ENCODE data around the gene DDX3Y. TPM values are rescaled to one million over a fixed set of nuclear protein-coding genes. Genes with fewer than 3 reads are reported as not detected.

The DDX3Y gene
- total RNA-seq = 63.7 TPM
- long read RNA-seq, full-length matches to known transcripts = 19 of 35 reads
- long read RNA-seq, partial matches to known transcripts = 8 of 35 reads
- long read RNA-seq, other reads (novel, unspliced or antisense) = 8 of 35 reads

DNA sequence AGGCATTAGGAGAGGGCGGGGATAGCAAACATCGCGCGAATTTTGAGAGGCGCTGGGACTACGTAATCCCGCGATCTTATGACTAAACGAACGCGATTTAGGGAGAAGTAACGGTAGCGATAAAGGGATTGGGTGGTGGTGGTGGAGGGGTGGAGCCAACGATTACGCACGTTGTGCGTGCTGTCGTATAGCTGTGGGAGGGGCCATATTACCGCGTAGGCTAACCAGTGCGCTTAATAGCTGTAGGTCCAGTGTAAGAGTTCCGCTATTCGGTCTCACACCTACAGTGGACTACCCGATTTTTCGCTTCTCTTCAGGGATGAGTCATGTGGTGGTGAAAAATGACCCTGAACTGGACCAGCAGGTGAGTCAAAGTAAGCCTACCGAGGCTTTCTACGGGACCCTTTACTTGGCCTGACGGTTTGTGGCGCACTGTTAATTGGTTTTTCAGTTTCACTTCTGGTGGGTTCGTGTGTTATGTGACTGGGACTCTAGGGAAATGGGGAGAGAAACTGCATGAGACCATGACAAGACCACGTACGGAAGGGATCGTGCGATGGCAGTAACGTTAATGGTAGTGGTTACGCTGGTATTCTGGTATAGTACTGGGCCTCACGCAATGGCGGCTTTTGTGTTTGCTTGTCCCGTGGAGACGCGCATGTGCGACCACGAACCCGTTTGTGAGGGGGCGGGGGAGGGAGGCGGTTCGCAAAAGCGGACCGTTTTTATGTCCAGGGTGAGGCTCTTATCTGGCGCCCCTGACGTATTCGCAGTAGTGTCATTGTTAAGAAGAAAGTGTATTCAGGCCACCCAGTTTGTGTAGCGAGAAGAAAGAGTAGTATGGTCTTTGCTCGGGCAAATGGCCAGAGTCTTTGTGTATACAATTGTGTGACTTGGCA lies at the start of gene DDX3Y:
Gene DDX3Y, plus strand, starts transcription at position 251 of the 899 bp plus-strand sequence. Its CDS starts 69 bp downstream, at position 320.
- Histone ChIP-seq H3K36me3 (peaks cover under 1% of the 10 kb centered on the region), H3K4me1 (peaks cover 12% of the 10 kb centered on the region), H3K27me3 (ENCODE audit: low read depth) (no peaks in the 10 kb centered on the region), H3K27ac (peak within 1 kb of the TSS; percentile 96), H3K9me3 (no peaks in the 10 kb centered on the region), H3K4me3 (peak within 1 kb of the TSS; percentile 68)
- ATAC-seq = peak in 1 of 2 donors; percentile 100
- TF ChIP-seq, protein P1, sequence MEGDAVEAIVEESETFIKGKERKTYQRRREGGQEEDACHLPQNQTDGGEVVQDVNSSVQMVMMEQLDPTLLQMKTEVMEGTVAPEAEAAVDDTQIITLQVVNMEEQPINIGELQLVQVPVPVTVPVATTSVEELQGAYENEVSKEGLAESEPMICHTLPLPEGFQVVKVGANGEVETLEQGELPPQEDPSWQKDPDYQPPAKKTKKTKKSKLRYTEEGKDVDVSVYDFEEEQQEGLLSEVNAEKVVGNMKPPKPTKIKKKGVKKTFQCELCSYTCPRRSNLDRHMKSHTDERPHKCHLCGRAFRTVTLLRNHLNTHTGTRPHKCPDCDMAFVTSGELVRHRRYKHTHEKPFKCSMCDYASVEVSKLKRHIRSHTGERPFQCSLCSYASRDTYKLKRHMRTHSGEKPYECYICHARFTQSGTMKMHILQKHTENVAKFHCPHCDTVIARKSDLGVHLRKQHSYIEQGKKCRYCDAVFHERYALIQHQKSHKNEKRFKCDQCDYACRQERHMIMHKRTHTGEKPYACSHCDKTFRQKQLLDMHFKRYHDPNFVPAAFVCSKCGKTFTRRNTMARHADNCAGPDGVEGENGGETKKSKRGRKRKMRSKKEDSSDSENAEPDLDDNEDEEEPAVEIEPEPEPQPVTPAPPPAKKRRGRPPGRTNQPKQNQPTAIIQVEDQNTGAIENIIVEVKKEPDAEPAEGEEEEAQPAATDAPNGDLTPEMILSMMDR (IDR thresholded peaks at IDR 0.05) = no peak
- intact Hi-C loops (cut with DNase I) = no loop called here
- peak; percentile 88 for DNase-seq

DNA sequence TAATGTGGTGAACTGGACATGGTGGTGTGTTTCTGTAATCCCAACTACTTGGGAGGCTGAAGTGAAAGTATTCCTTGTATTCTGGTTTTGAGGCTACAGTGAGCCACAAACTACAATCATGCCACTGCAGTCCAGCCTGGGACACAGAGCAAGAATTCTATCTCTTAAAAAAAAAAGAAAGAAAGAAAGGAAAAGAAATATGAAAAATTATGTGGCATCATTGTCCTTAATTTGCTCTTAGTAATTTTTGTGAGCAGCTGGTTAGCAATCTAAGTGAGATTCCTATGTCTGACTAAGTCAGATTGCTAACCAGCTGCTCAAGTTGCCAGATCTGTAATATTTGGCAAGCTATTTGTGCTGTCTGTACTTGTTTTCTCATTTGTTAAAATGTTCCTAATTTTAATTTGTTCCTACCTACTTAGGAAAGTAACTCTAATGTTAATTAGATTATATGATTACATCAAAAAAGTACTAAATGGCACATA lies 48.8 kb upstream of the DDX3Y start:
- H3K27ac ChIP-seq = no peak overlapping the region
- H3K36me3 ChIP-seq = peaks cover 44% of the 10 kb centered on the region
- H3K4me3 ChIP-seq = no peak overlapping the region
- H3K4me1 ChIP-seq = no peaks in the 10 kb centered on the region
- intact Hi-C loops (cut with DNase I) = no loop called here
- no peaks in the 10 kb centered on the region for H3K27me3 ChIP-seq (ENCODE audit: low read depth)
- H3K9me3 ChIP-seq = no peaks in the 10 kb centered on the region
- DNase-seq = no peak
- TF ChIP-seq, protein P1 (IDR thresholded peaks at IDR 0.05) = no peak
- no peak for ATAC-seq

DNA sequence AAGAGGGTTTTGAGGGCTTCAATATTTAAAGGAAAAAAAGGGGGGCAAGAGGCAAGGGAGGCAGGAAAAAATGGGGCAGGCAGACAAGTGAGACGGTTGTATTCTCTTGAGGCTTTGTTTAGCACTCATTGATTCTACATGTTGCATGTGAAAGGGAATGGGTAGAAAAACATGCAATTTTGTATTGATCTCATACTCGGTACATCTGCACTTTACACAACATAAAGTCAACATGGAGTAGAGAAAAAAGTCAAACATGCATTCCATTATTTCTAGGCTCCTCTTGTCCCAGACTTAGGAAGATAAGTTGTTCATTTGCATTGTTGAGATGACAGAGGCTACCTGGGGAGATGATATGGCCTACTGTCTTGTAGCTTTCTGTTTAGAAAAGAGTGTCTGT lies 36.7 kb upstream of the DDX3Y start:
- ATAC-seq (no peak), DNase-seq (no peak)
- Histone ChIP-seq H3K4me1 (no peaks in the 10 kb centered on the region), H3K36me3 (no peaks in the 10 kb centered on the region), H3K9me3 (no peaks in the 10 kb centered on the region), H3K27ac (no peak overlapping the region), H3K4me3 (no peak overlapping the region), H3K27me3 (ENCODE audit: low read depth) (no peaks in the 10 kb centered on the region)
- TF ChIP-seq, protein P1 (IDR thresholded peaks at IDR 0.05) = no peak
- intact Hi-C loops (cut with DNase I) = no loop called here

DNA sequence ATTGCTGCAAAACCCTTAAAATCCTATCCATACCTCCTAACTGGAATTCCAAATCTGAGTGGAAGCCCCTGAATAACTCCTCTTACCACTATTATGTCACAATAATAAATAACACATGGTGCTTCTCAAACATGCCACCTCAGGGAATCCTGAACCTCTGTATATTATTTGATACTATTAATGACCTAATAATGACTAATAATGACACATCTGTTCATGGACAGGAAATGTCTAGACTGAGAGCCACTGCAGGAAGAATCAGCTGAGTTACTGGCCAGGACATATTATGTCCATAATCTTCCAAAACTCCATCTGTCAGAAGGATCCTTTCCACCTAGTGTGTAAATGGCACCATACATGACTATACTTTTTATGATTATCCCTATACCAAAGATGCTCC lies 7.7 kb upstream of the DDX3Y start:
- no peaks in the 10 kb centered on the region for H3K36me3 ChIP-seq
- no peak overlapping the region for H3K27ac ChIP-seq
- no peaks in the 10 kb centered on the region for H3K27me3 ChIP-seq (ENCODE audit: low read depth)
- no peaks in the 10 kb centered on the region for H3K9me3 ChIP-seq
- H3K4me3 ChIP-seq = no peak overlapping the region
- intact Hi-C loops (cut with DNase I) = no loop called here
- TF ChIP-seq, protein P1 (IDR thresholded peaks at IDR 0.05) = no peak
- H3K4me1 ChIP-seq = no peaks in the 10 kb centered on the region
- DNase-seq (no peak), ATAC-seq (no peak)

DNA sequence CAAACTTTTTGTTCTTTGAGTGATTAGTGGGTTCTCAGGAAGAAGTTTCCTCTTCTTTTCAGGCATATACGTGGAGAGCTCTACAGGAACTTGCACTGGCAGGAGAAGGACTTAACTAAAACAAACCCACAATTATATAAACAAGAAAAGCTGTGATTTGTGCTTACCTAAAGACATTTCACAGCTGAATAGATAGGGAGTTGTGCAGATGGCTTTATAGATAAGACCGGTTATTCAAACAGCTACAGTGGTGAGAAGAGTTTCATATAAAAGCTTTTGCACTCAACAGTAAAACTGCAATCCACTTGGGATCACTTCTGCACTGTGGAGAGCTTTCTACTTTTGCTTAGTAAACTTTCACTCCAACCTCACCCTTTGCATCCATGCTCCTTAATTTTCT lies 6.1 kb upstream of the DDX3Y start:
- no peaks in the 10 kb centered on the region for H3K27me3 ChIP-seq (ENCODE audit: low read depth)
- no peaks in the 10 kb centered on the region for H3K9me3 ChIP-seq
- no peak overlapping the region for H3K4me3 ChIP-seq
- H3K4me1 ChIP-seq = no peaks in the 10 kb centered on the region
- DNase-seq = no peak
- H3K27ac ChIP-seq = no peak overlapping the region
- TF ChIP-seq, protein P1 (IDR thresholded peaks at IDR 0.05) = no peak
- peak in 1 of 2 donors; percentile 56 for ATAC-seq
- H3K36me3 ChIP-seq = no peaks in the 10 kb centered on the region
- intact Hi-C loops (cut with DNase I) = no loop called here

Data from lower lobe of right lung (tissue), 2 donors.